Measurements from ENCODE around the gene PATJ. TPM values are rescaled to one million over a fixed set of nuclear protein-coding genes. Genes with fewer than 3 reads are reported as not detected.

The PATJ gene
- polyA plus RNA-seq, 1 of the 3 experiments (the other 2 are of a cell fraction), result 3.0 TPM

DNA sequence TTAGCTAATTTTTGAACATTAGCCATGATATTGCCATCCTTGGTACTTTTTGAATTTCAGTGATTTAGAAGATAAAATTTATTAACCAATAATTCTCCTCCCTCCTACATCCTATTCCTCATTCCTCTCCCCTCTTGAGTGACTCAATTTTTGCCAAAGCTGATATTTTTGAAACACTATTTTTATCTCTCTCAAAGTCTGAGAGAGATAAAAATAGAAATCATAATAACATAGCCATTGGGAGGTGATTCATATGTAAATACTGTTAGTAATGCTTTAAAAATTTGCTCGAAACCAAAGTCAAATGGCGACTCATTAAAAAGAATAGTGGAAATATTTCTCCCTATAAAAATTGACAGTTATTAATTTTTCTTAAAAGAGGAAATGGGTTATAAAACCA, 97.4 kb downstream of the PATJ start:
- CTCF ChIA-PET, result no interaction called here
- WGBS (ENCODE audit: low lambda C conversion rate), result 18% methylated on average over 2 of the region's 2 CpGs
- H3F3A ChIP-seq (replicated peaks; ENCODE audit: insufficient read depth), result peaks cover 3% of the 10 kb centered on the region
- POLR2A ChIA-PET, result no interaction called here
- H3K9ac ChIP-seq, result no peak overlapping the region
- no peaks in the 10 kb centered on the region for H3K79me2 ChIP-seq (ENCODE audit: insufficient read depth)
- no peaks in the 10 kb centered on the region for H3K9me2 ChIP-seq
- H3K36me3 ChIP-seq (replicated peaks in 1 of 2; ENCODE audit: control insufficient read depth in 1 of 2, insufficient read depth in 2 of 2, low read length in 1 of 2), result no peaks in the 10 kb centered on the region
- no peak overlapping the region for H2AFZ ChIP-seq (ENCODE audit: low read depth)
- DNase-seq, result no peak
- H3K27ac ChIP-seq (ENCODE audit: low read depth in 2 of 2, low read length in 1 of 2), result peak overlapping the region in 1 of 2 experiments; percentile 72; a peak in 2 of 4 replicates
- H3K9me3 ChIP-seq, result no peaks in the 10 kb centered on the region
- H3K27me3 ChIP-seq (ENCODE audit: insufficient read depth), result no peaks in the 10 kb centered on the region
- TF ChIP-seq PBX3 (IDR thresholded peaks at IDR 0.05), result no peak
- TF ChIP-seq CHD2 (IDR thresholded peaks at IDR 0.05; ENCODE audit: low read length, partially characterized antibody), result no peak
- TF ChIP-seq EZH2phosphoT487 (IDR thresholded peaks at IDR 0.05; ENCODE audit: borderline replicate concordance, low read depth), result no peak
- peak; percentile 31; the same call in 1 of the 2 replicates for TF ChIP-seq TCF12 (IDR thresholded peaks at IDR 0.05)
- peak in 1 of 2 experiments; percentile 53; a peak in 1 of 4 replicates for TF ChIP-seq EP300 (IDR thresholded peaks at IDR 0.05; ENCODE audit: borderline replicate concordance in 1 of 2, low read depth in 1 of 2, low read length in 1 of 2)
- no peak for TF ChIP-seq RCOR1 (IDR thresholded peaks at IDR 0.05; ENCODE audit: low read length)
- peak; percentile 78 for TF ChIP-seq JUND (IDR thresholded peaks at IDR 0.05)
- peak; percentile 27; the same call in 1 of the 2 replicates for TF ChIP-seq POLR2AphosphoS5 (IDR thresholded peaks at IDR 0.05; ENCODE audit: low read depth, low read length)
- TF ChIP-seq RXRA (IDR thresholded peaks at IDR 0.05; ENCODE audit: borderline replicate concordance, low read depth), result peak; percentile 68; the same call in 1 of the 2 replicates
- TF ChIP-seq MEF2A (IDR thresholded peaks at IDR 0.05; ENCODE audit: borderline replicate concordance, low read depth), result peak; percentile 98
- TF ChIP-seq, protein P1, sequence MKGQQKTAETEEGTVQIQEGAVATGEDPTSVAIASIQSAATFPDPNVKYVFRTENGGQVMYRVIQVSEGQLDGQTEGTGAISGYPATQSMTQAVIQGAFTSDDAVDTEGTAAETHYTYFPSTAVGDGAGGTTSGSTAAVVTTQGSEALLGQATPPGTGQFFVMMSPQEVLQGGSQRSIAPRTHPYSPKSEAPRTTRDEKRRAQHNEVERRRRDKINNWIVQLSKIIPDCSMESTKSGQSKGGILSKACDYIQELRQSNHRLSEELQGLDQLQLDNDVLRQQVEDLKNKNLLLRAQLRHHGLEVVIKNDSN (IDR thresholded peaks at IDR 0.05; ENCODE audit: borderline replicate concordance, low read depth), result no peak
- no peak for TF ChIP-seq SIN3A (IDR thresholded peaks at IDR 0.05; ENCODE audit: borderline replicate concordance, low read depth, low read length)
- peak; percentile 84 for TF ChIP-seq FOSL2 (IDR thresholded peaks at IDR 0.05; ENCODE audit: borderline replicate concordance, low read depth)
- TF ChIP-seq TAF1 (IDR thresholded peaks at IDR 0.05; ENCODE audit: borderline replicate concordance, low read depth, low read length), result no peak
- TF ChIP-seq SMC3 (IDR thresholded peaks at IDR 0.05; ENCODE audit: low read depth, low read length), result no peak
- no peak for TF ChIP-seq RFX5 (IDR thresholded peaks at IDR 0.05; ENCODE audit: low read length)
- TF ChIP-seq TEAD4 (IDR thresholded peaks at IDR 0.05; ENCODE audit: borderline replicate concordance, insufficient read depth), result peak; percentile 33; the same call in 1 of the 2 replicates
- H3K4me2 ChIP-seq, result peak overlapping the region; percentile 10; the same call in 1 of the 2 replicates
- no peak overlapping the region for H3K4me3 ChIP-seq (ENCODE audit: low read depth in 2 of 2, low read length in 1 of 2)
- peaks cover 0 to 6% of the 10 kb centered on the region in 2 experiments; a peak in 2 of 4 replicates for H3K4me1 ChIP-seq (ENCODE audit: control insufficient read depth in 1 of 2, insufficient read depth in 2 of 2, low read depth in 1 of 2, low read length in 1 of 2)
- H4K20me1 ChIP-seq (ENCODE audit: insufficient read depth), result no peaks in the 10 kb centered on the region

- H3K27me3 ChIP-seq (ENCODE audit: insufficient read depth), result no peaks in the 10 kb centered on the region
- no peaks in the 10 kb centered on the region for H4K20me1 ChIP-seq (ENCODE audit: insufficient read depth)
- no peak overlapping the region for H3K9ac ChIP-seq
- ChIA-PET CTCF (interaction anchor here (0.8 to 1.4 kb wide), 5 partner anchors 11 to 1871 kb away, joined by 3 to 7 read pairs (median 3); no protein-coding TSS in a partner anchor), POLR2A (no interaction called here)
- no peak for DNase-seq
- H3K9me3 ChIP-seq, result no peaks in the 10 kb centered on the region
- H3K27ac ChIP-seq (ENCODE audit: low read depth in 2 of 2, low read length in 1 of 2), result no peak overlapping the region
- H3K79me2 ChIP-seq (ENCODE audit: insufficient read depth), result no peaks in the 10 kb centered on the region
- H2AFZ ChIP-seq (ENCODE audit: low read depth), result no peak overlapping the region
- H3K4me2 ChIP-seq, result no peak overlapping the region
- H3K4me1 ChIP-seq (ENCODE audit: control insufficient read depth in 1 of 2, insufficient read depth in 2 of 2, low read depth in 1 of 2, low read length in 1 of 2), result peaks cover 0 to 10% of the 10 kb centered on the region in 2 experiments; a peak in 3 of 4 replicates
- H3F3A ChIP-seq (replicated peaks; ENCODE audit: insufficient read depth), result peaks cover 10% of the 10 kb centered on the region
- no peaks in the 10 kb centered on the region for H3K9me2 ChIP-seq
- no peaks in the 10 kb centered on the region for H3K36me3 ChIP-seq (replicated peaks in 1 of 2; ENCODE audit: control insufficient read depth in 1 of 2, insufficient read depth in 2 of 2, low read length in 1 of 2)
- H3K4me3 ChIP-seq (ENCODE audit: low read depth in 2 of 2, low read length in 1 of 2), result no peak overlapping the region
- 85% methylated on average over 4 of the region's 4 CpGs for WGBS (ENCODE audit: low lambda C conversion rate)
- TF ChIP-seq, protein P1 (IDR thresholded peaks at IDR 0.05; ENCODE audit: borderline replicate concordance, low read depth), result no peak
- TF ChIP-seq EP300 (IDR thresholded peaks at IDR 0.05; ENCODE audit: borderline replicate concordance in 1 of 2, low read depth in 1 of 2, low read length in 1 of 2), result no peak
- no peak for TF ChIP-seq ZBTB33 (IDR thresholded peaks at IDR 0.05; ENCODE audit: borderline replicate concordance, low read depth)
- TF ChIP-seq, protein P2, sequence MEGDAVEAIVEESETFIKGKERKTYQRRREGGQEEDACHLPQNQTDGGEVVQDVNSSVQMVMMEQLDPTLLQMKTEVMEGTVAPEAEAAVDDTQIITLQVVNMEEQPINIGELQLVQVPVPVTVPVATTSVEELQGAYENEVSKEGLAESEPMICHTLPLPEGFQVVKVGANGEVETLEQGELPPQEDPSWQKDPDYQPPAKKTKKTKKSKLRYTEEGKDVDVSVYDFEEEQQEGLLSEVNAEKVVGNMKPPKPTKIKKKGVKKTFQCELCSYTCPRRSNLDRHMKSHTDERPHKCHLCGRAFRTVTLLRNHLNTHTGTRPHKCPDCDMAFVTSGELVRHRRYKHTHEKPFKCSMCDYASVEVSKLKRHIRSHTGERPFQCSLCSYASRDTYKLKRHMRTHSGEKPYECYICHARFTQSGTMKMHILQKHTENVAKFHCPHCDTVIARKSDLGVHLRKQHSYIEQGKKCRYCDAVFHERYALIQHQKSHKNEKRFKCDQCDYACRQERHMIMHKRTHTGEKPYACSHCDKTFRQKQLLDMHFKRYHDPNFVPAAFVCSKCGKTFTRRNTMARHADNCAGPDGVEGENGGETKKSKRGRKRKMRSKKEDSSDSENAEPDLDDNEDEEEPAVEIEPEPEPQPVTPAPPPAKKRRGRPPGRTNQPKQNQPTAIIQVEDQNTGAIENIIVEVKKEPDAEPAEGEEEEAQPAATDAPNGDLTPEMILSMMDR (IDR thresholded peaks at IDR 0.05), result no peak
- no peak for TF ChIP-seq IRF3 (IDR thresholded peaks at IDR 0.05; ENCODE audit: low read depth, low read length)
- no peak for TF ChIP-seq EZH2phosphoT487 (IDR thresholded peaks at IDR 0.05; ENCODE audit: borderline replicate concordance, low read depth)
Measured at GRCh38 chr1:61842036-61842435, 99.8 kb downstream of the PATJ start.

Data from SK-N-SH (cell line).